Esophagus squamous epithelium (tissue), 5 donors: ENCODE measurements around the gene SMARCAL1. TPM values are rescaled to one million over a fixed set of nuclear protein-coding genes. Genes with fewer than 3 reads are reported as not detected.

Experiments used
- DNase-seq: peaks from one replicate; lab custom pipeline; 2025; lab: John Stamatoyannopoulos, UW
- H3K27ac ChIP-seq, 4 donors: fragments of 200-600 bp; sonication (generic); one replicate each; pipeline ENCODE4 v1.5.1; 2016 to 2019; ENCODE audit warnings: mild to moderate bottlenecking in 1 of 4
- H3K27me3 ChIP-seq, 4 donors: fragments of 200-600 bp; sonication (generic); 1 replicate in 3 of 4; 2 replicates in 1 of 4; pipeline versions ENCODE4 v1.5.1 to v1.6.0; 2017 to 2021; ENCODE audit warnings: antibody characterized with exemption in 1 of 4
- H3K36me3 ChIP-seq, 3 donors: fragments of 200-600 bp; sonication (generic); one replicate each; pipeline ENCODE4 v1.5.1; 2016 to 2019
- H3K4me1 ChIP-seq, 3 donors: fragments of 200-600 bp; sonication (generic); one replicate each; pipeline ENCODE4 v1.5.1; 2017 to 2019
- H3K4me3 ChIP-seq, 4 donors: fragments of 200-600 bp; sonication (generic); 1 replicate in 3 of 4; 2 replicates in 1 of 4; pipeline ENCODE4 v1.5.1; 2016 to 2019; ENCODE audit warnings: mild to moderate bottlenecking in 2 of 4, moderate library complexity in 1 of 4
- H3K9me3 ChIP-seq, 3 donors: fragments of 200-600 bp; sonication (generic); one replicate each; pipeline ENCODE4 v1.5.1; 2016 to 2019
- CTCF ChIP-seq, 6 experiments: fragments of 450-650 bp in 4 of 6; fragments of 200-600 bp in 2 of 6; sonication (generic) in 2 of 6; IDR thresholded peaks; one replicate each; pipeline ENCODE4 v1.5.1; 2016 to 2019; ENCODE audit warnings: antibody characterized with exemption in 6 of 6, mild to moderate bottlenecking in 4 of 6, moderate library complexity in 4 of 6
- POLR2A ChIP-seq, 4 donors: fragments of 450-650 bp; IDR thresholded peaks; one replicate each; pipeline ENCODE4 v1.6.1; 2017; ENCODE audit warnings: antibody characterized with exemption in 4 of 4, mild to moderate bottlenecking in 4 of 4, moderate library complexity in 3 of 4
- WGBS, 2 donors: methylation state at CpG; one replicate each; pipeline ENCODE4 v1.1.5; 2018; 5-methylcytosine and 5-hydroxymethylcytosine counted together
- intact Hi-C: fragments of 100-400 bp; cut with DNase I; formaldehyde crosslinking; loops from one replicate; pipeline ENCODE4 v1.15.0; 2022
- total RNA-seq, 4 donors: library from RNA; depleted of rRNA; stranded (reverse); fragments of >200 nt; gene quantifications; one replicate each; pipeline ENCODE4 v1.1.0, GENCODE V29; 2016
- donor health status: DM: yes; HTN: yes; CAD: no.

SMARCAL1 gene
- total RNA-seq, 4 donors from 2014 or later = 10.3 to 27.1 (median 18.1) TPM

- no peak for TF ChIP-seq POLR2A (IDR thresholded peaks at IDR 0.05)
- TF ChIP-seq CTCF (IDR thresholded peaks at IDR 0.05) = no peak
- Histone ChIP-seq H3K9me3 (no peaks in the 10 kb centered on the region), H3K27ac (no peak overlapping the region), H3K4me1 (peaks cover 0 to 18% (median 7%) of the 10 kb centered on the region in 3 donors), H3K36me3 (peaks cover 0 to 50% (median 9%) of the 10 kb centered on the region in 3 donors), H3K4me3 (no peak overlapping the region), H3K27me3 (no peaks in the 10 kb centered on the region)
- no peak for DNase-seq
- intact Hi-C loops = no loop called here
- 89 to 100% methylated on average over 2 to 3 of the region's 3 CpGs for WGBS, 2 donors
Observed at GRCh38 chr2:216414772-216415319, 2.6 kb downstream of the SMARCAL1 start.

GRCh38 chr2:216415541-216415940 is 3.3 kb downstream of the SMARCAL1 start:
- no peak for DNase-seq
- H3K4me1 ChIP-seq = peaks cover 0 to 18% (median 7%) of the 10 kb centered on the region in 3 donors
- no peaks in the 10 kb centered on the region for H3K27me3 ChIP-seq
- intact Hi-C loops = no loop called here
- 80 to 84% methylated on average over 3 of the region's 3 CpGs for WGBS, 2 donors
- H3K9me3 ChIP-seq = no peaks in the 10 kb centered on the region
- H3K4me3 ChIP-seq = no peak overlapping the region
- H3K36me3 ChIP-seq = peaks cover 0 to 57% (median 12%) of the 10 kb centered on the region in 3 donors
- TF ChIP-seq POLR2A (IDR thresholded peaks at IDR 0.05) (no peak), CTCF (IDR thresholded peaks at IDR 0.05) (no peak)
- no peak overlapping the region for H3K27ac ChIP-seq

- H3K4me3 ChIP-seq = no peak overlapping the region
- no peak overlapping the region for H3K27ac ChIP-seq
- H3K9me3 ChIP-seq = no peaks in the 10 kb centered on the region
- WGBS, 2 donors = 80 to 98% methylated on average over 6 of the region's 6 CpGs
- peaks cover 9 to 69% (median 24%) of the 10 kb centered on the region in 3 donors for H3K36me3 ChIP-seq
- no peak for TF ChIP-seq POLR2A (IDR thresholded peaks at IDR 0.05)
- TF ChIP-seq CTCF (IDR thresholded peaks at IDR 0.05) = no peak
- H3K27me3 ChIP-seq = no peaks in the 10 kb centered on the region
- no peak for DNase-seq
- H3K4me1 ChIP-seq = peaks cover 0 to 17% (median 7%) of the 10 kb centered on the region in 3 donors
- intact Hi-C loops = no loop called here
Observed at GRCh38 chr2:216416571-216417307, 4.5 kb downstream of the SMARCAL1 start.

GRCh38 chr2:216418981-216419380 is 6.7 kb downstream of the SMARCAL1 start:
- H3K36me3 ChIP-seq = peaks cover 11 to 91% (median 38%) of the 10 kb centered on the region in 3 donors
- no peaks in the 10 kb centered on the region for H3K27me3 ChIP-seq
- no peak for TF ChIP-seq CTCF (IDR thresholded peaks at IDR 0.05)
- no peak overlapping the region for H3K4me3 ChIP-seq
- intact Hi-C loops = no loop called here
- no peak overlapping the region for H3K27ac ChIP-seq
- H3K9me3 ChIP-seq = no peaks in the 10 kb centered on the region
- DNase-seq = no peak
- 30 to 33% methylated on average over 1 of the region's 1 CpG for WGBS, 2 donors
- H3K4me1 ChIP-seq = no peaks in the 10 kb centered on the region

- 86 to 96% methylated on average over 9 of the region's 9 CpGs for WGBS, 2 donors
- DNase-seq = no peak
- Histone ChIP-seq H3K4me3 (no peak overlapping the region), H3K36me3 (peaks cover 18 to 95% (median 44%) of the 10 kb centered on the region in 3 donors), H3K9me3 (no peaks in the 10 kb centered on the region), H3K27ac (no peak overlapping the region), H3K4me1 (no peaks in the 10 kb centered on the region), H3K27me3 (no peaks in the 10 kb centered on the region)
- intact Hi-C loops = no loop called here
- TF ChIP-seq POLR2A (IDR thresholded peaks at IDR 0.05) (no peak), CTCF (IDR thresholded peaks at IDR 0.05) (no peak)
Observed at GRCh38 chr2:216420367-216421101, 8.2 kb downstream of the SMARCAL1 start.
